ENCODE measurements around the gene POLE2. TPM values are rescaled to one million over a fixed set of nuclear protein-coding genes. Genes with fewer than 3 reads are reported as not detected.
A peak's percentile ranks its signal among the peaks of the same experiment; 100 is the strongest.

The POLE2 gene
- total and polyA plus RNA-seq, 2 of the 13 experiments (the other 11 are each of a cell fraction or from before 2014, with no cell fraction given): 16.6 to 37.0 TPM

DNA sequence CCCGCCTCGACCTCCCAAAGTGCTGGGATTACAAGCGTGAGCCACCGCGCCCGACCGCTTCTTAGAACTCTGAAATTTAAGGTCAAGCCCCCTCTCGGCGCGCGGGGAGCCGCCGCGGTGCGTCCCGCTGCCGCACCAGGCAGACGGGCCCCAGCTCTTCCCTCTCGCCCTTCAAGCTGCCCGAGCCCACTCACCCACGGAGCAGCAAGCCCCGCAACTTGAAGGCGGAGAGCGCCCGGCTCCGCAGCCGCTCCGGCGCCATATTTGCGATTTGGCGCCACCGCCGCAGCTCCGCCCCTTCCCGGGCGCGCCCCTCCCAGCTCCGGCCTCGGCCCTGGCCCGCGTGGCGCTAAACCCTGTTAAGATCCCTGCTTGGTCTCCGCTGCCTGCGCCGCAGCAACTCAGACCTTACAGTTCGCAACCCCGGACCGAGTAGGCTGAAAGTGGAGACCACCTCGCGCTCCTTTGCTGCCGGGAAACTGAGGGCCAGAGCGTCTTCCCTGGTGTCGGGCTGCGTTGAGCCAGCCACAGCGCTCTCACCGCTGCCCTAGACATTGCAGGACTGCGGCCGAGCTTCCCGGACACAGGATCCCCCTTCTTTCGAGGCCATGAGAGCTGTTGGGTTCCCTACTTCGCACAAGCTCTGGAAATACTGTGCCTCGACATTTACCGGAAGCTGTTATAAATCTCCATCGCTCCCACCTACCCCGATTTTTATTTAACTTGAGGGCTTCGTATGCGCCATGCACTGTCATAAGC, at the start of gene POLE2 (continued):
- TF ChIP-seq, protein P1, sequence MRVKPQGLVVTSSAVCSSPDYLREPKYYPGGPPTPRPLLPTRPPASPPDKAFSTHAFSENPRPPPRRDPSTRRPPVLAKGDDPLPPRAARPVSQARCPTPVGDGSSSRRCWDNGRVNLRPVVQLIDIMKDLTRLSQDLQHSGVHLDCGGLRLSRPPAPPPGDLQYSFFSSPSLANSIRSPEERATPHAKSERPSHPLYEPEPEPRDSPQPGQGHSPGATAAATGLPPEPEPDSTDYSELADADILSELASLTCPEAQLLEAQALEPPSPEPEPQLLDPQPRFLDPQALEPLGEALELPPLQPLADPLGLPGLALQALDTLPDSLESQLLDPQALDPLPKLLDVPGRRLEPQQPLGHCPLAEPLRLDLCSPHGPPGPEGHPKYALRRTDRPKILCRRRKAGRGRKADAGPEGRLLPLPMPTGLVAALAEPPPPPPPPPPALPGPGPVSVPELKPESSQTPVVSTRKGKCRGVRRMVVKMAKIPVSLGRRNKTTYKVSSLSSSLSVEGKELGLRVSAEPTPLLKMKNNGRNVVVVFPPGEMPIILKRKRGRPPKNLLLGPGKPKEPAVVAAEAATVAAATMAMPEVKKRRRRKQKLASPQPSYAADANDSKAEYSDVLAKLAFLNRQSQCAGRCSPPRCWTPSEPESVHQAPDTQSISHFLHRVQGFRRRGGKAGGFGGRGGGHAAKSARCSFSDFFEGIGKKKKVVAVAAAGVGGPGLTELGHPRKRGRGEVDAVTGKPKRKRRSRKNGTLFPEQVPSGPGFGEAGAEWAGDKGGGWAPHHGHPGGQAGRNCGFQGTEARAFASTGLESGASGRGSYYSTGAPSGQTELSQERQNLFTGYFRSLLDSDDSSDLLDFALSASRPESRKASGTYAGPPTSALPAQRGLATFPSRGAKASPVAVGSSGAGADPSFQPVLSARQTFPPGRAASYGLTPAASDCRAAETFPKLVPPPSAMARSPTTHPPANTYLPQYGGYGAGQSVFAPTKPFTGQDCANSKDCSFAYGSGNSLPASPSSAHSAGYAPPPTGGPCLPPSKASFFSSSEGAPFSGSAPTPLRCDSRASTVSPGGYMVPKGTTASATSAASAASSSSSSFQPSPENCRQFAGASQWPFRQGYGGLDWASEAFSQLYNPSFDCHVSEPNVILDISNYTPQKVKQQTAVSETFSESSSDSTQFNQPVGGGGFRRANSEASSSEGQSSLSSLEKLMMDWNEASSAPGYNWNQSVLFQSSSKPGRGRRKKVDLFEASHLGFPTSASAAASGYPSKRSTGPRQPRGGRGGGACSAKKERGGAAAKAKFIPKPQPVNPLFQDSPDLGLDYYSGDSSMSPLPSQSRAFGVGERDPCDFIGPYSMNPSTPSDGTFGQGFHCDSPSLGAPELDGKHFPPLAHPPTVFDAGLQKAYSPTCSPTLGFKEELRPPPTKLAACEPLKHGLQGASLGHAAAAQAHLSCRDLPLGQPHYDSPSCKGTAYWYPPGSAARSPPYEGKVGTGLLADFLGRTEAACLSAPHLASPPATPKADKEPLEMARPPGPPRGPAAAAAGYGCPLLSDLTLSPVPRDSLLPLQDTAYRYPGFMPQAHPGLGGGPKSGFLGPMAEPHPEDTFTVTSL (CRISPR knock-in tag; IDR thresholded peaks at IDR 0.05; ENCODE audit: borderline replicate concordance): peak; percentile 36; the same call in 1 of the 2 replicates
- TF ChIP-seq, protein P2, sequence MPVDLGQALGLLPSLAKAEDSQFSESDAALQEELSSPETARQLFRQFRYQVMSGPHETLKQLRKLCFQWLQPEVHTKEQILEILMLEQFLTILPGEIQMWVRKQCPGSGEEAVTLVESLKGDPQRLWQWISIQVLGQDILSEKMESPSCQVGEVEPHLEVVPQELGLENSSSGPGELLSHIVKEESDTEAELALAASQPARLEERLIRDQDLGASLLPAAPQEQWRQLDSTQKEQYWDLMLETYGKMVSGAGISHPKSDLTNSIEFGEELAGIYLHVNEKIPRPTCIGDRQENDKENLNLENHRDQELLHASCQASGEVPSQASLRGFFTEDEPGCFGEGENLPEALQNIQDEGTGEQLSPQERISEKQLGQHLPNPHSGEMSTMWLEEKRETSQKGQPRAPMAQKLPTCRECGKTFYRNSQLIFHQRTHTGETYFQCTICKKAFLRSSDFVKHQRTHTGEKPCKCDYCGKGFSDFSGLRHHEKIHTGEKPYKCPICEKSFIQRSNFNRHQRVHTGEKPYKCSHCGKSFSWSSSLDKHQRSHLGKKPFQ (CRISPR knock-in tag; IDR thresholded peaks at IDR 0.05; ENCODE audit: insufficient replicate concordance): peak; percentile 83
- peak; percentile 93 for TF ChIP-seq PRPF4 (IDR thresholded peaks at IDR 0.05; ENCODE audit: low read depth, low read length, poor library complexity, severe bottlenecking)
- no peak for TF ChIP-seq MATR3 (CRISPR knock-in tag; IDR thresholded peaks at IDR 0.05)
- TF ChIP-seq ELF4 (CRISPR knock-in tag; IDR thresholded peaks at IDR 0.05; ENCODE audit: borderline replicate concordance): no peak; the same call in 1 of the 2 replicates
- no peak for TF ChIP-seq ZNF737 (CRISPR knock-in tag; IDR thresholded peaks at IDR 0.05; ENCODE audit: borderline replicate concordance)
- no peak for TF ChIP-seq CHD4 (IDR thresholded peaks at IDR 0.05; ENCODE audit: borderline replicate concordance, low read length)
- TF ChIP-seq, protein P3, sequence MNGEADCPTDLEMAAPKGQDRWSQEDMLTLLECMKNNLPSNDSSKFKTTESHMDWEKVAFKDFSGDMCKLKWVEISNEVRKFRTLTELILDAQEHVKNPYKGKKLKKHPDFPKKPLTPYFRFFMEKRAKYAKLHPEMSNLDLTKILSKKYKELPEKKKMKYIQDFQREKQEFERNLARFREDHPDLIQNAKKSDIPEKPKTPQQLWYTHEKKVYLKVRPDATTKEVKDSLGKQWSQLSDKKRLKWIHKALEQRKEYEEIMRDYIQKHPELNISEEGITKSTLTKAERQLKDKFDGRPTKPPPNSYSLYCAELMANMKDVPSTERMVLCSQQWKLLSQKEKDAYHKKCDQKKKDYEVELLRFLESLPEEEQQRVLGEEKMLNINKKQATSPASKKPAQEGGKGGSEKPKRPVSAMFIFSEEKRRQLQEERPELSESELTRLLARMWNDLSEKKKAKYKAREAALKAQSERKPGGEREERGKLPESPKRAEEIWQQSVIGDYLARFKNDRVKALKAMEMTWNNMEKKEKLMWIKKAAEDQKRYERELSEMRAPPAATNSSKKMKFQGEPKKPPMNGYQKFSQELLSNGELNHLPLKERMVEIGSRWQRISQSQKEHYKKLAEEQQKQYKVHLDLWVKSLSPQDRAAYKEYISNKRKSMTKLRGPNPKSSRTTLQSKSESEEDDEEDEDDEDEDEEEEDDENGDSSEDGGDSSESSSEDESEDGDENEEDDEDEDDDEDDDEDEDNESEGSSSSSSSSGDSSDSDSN (CRISPR knock-in tag; IDR thresholded peaks at IDR 0.05): peak; percentile 75
- TF ChIP-seq SIN3B (IDR thresholded peaks at IDR 0.05; ENCODE audit: low read length): no peak
- no peak for TF ChIP-seq MTF1 (CRISPR knock-in tag; IDR thresholded peaks at IDR 0.05)
- TF ChIP-seq, protein P4, sequence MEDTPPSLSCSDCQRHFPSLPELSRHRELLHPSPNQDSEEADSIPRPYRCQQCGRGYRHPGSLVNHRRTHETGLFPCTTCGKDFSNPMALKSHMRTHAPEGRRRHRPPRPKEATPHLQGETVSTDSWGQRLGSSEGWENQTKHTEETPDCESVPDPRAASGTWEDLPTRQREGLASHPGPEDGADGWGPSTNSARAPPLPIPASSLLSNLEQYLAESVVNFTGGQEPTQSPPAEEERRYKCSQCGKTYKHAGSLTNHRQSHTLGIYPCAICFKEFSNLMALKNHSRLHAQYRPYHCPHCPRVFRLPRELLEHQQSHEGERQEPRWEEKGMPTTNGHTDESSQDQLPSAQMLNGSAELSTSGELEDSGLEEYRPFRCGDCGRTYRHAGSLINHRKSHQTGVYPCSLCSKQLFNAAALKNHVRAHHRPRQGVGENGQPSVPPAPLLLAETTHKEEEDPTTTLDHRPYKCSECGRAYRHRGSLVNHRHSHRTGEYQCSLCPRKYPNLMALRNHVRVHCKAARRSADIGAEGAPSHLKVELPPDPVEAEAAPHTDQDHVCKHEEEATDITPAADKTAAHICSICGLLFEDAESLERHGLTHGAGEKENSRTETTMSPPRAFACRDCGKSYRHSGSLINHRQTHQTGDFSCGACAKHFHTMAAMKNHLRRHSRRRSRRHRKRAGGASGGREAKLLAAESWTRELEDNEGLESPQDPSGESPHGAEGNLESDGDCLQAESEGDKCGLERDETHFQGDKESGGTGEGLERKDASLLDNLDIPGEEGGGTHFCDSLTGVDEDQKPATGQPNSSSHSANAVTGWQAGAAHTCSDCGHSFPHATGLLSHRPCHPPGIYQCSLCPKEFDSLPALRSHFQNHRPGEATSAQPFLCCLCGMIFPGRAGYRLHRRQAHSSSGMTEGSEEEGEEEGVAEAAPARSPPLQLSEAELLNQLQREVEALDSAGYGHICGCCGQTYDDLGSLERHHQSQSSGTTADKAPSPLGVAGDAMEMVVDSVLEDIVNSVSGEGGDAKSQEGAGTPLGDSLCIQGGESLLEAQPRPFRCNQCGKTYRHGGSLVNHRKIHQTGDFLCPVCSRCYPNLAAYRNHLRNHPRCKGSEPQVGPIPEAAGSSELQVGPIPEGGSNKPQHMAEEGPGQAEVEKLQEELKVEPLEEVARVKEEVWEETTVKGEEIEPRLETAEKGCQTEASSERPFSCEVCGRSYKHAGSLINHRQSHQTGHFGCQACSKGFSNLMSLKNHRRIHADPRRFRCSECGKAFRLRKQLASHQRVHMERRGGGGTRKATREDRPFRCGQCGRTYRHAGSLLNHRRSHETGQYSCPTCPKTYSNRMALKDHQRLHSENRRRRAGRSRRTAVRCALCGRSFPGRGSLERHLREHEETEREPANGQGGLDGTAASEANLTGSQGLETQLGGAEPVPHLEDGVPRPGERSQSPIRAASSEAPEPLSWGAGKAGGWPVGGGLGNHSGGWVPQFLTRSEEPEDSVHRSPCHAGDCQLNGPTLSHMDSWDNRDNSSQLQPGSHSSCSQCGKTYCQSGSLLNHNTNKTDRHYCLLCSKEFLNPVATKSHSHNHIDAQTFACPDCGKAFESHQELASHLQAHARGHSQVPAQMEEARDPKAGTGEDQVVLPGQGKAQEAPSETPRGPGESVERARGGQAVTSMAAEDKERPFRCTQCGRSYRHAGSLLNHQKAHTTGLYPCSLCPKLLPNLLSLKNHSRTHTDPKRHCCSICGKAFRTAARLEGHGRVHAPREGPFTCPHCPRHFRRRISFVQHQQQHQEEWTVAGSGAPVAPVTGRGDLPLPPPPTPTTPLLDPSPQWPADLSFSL (CRISPR knock-in tag; IDR thresholded peaks at IDR 0.05): no peak
